Glutamatergic neuron (in vitro differentiated cells): ENCODE results near the gene EFCAB5. TPM values are rescaled to one million over a fixed set of nuclear protein-coding genes. Genes with fewer than 3 reads are reported as not detected.

ENCODE experiments used
- DNase-seq: peaks from one replicate; pipeline ENCODE4 v3.0.0; 2022
- H3K27ac Mint-ChIP-seq: one replicate; pipeline ENCODE4 v1.8.0; 2020; ENCODE audit warnings: mild to moderate bottlenecking, mixed read lengths, inconsistent platforms; ENCODE audit not compliant: unreplicated experiment
- H3K27me3 Mint-ChIP-seq: one replicate; pipeline ENCODE4 v1.8.0; 2020; ENCODE audit warnings: mild to moderate bottlenecking, moderate library complexity, mixed read lengths, inconsistent platforms; ENCODE audit not compliant: unreplicated experiment
- H3K36me3 Mint-ChIP-seq: one replicate; pipeline ENCODE4 v1.8.0; 2020; ENCODE audit warnings: mild to moderate bottlenecking, mixed read lengths, inconsistent platforms; ENCODE audit not compliant: unreplicated experiment
- H3K4me1 Mint-ChIP-seq: one replicate; pipeline ENCODE4 v1.8.0; 2020; ENCODE audit warnings: mild to moderate bottlenecking, low read depth, mixed read lengths, inconsistent platforms; ENCODE audit not compliant: unreplicated experiment
- H3K4me3 Mint-ChIP-seq: one replicate; pipeline ENCODE4 v1.8.0; 2020; ENCODE audit warnings: mild to moderate bottlenecking, mixed read lengths, inconsistent platforms; ENCODE audit not compliant: unreplicated experiment
- H3K9me3 Mint-ChIP-seq: one replicate; pipeline ENCODE4 v1.8.0; 2020; ENCODE audit warnings: mild to moderate bottlenecking, moderate library complexity, mixed read lengths, inconsistent platforms; ENCODE audit not compliant: unreplicated experiment
- microRNA-seq: library from miRNA; unstranded; fragments of <30 nt; microRNA quantifications from one replicate; pipeline ENCODE4, GENCODE V29; 2020; ENCODE audit not compliant: unreplicated experiment
- total RNA-seq: library from RNA; stranded (reverse); fragmentation: NEBNext Ultra II Directional; extraction: Animal tissue kit (Norgen Biotek cat#: 25700); gene quantifications from one replicate; pipeline ENCODE4 v1.2.1, GENCODE V29; 2021; ENCODE audit not compliant: unreplicated experiment
- TF ChIP-seq, protein P1 (sequence below): fragments of 200-600 bp; sonication (generic); IDR thresholded peaks from one replicate; pipeline ENCODE4 v1.5.0; 2021; ENCODE audit not compliant: partially characterized antibody, unreplicated experiment

Gene EFCAB5
- total RNA-seq, 1 donor from 2014 or later, result 0.69 TPM

- TF ChIP-seq, protein P1, sequence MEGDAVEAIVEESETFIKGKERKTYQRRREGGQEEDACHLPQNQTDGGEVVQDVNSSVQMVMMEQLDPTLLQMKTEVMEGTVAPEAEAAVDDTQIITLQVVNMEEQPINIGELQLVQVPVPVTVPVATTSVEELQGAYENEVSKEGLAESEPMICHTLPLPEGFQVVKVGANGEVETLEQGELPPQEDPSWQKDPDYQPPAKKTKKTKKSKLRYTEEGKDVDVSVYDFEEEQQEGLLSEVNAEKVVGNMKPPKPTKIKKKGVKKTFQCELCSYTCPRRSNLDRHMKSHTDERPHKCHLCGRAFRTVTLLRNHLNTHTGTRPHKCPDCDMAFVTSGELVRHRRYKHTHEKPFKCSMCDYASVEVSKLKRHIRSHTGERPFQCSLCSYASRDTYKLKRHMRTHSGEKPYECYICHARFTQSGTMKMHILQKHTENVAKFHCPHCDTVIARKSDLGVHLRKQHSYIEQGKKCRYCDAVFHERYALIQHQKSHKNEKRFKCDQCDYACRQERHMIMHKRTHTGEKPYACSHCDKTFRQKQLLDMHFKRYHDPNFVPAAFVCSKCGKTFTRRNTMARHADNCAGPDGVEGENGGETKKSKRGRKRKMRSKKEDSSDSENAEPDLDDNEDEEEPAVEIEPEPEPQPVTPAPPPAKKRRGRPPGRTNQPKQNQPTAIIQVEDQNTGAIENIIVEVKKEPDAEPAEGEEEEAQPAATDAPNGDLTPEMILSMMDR, result no peak
- no peaks in the 10 kb centered on the region for H3K27me3 Mint-ChIP-seq
- H3K36me3 Mint-ChIP-seq, result no peaks in the 10 kb centered on the region
- H3K4me1 Mint-ChIP-seq, result no peaks in the 10 kb centered on the region
- no peak overlapping the region for H3K27ac Mint-ChIP-seq
- no peak overlapping the region for H3K4me3 Mint-ChIP-seq
- no peak for DNase-seq
- H3K9me3 Mint-ChIP-seq, result peaks cover 2% of the 10 kb centered on the region
Measured at GRCh38 chr17:30151471-30151870, 210.0 kb downstream of the EFCAB5 start.

DNA sequence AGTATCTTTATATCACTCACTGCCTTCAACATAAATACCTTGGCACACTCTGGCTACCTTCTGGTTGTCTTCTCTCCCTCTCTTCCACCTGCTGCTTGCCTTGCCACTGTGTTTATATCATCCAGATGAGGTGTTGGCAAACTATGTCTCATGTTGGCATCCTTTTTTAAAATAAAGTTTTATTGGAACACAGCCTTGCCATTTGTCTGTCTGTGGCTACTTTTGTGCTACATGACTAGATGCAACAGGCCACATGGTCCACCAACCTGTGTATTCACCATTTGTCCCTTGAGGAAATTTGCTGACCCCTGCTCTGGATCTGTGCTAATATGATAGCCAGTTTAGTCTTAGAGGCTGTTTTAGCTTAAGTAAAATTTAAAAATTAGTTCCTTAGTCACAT, 212.0 kb downstream of the EFCAB5 start:
- no peak overlapping the region for H3K27ac Mint-ChIP-seq
- H3K36me3 Mint-ChIP-seq, result no peaks in the 10 kb centered on the region
- TF ChIP-seq, protein P1, result no peak
- no peaks in the 10 kb centered on the region for H3K27me3 Mint-ChIP-seq
- peaks cover 2% of the 10 kb centered on the region for H3K9me3 Mint-ChIP-seq
- DNase-seq, result no peak
- no peaks in the 10 kb centered on the region for H3K4me1 Mint-ChIP-seq
- H3K4me3 Mint-ChIP-seq, result no peak overlapping the region

- H3K9me3 Mint-ChIP-seq, result peaks cover 9% of the 10 kb centered on the region
- H3K4me1 Mint-ChIP-seq, result no peaks in the 10 kb centered on the region
- H3K4me3 Mint-ChIP-seq, result no peak overlapping the region
- H3K36me3 Mint-ChIP-seq, result peaks cover 15% of the 10 kb centered on the region
- H3K27ac Mint-ChIP-seq, result no peak overlapping the region
- H3K27me3 Mint-ChIP-seq, result no peaks in the 10 kb centered on the region
- TF ChIP-seq, protein P1, result no peak
- no peak for DNase-seq
Measured at GRCh38 chr17:30155389-30155788, 214.0 kb downstream of the EFCAB5 start.

Small RNA genes lying within 50 kb of the gene (microRNA-seq; reads per million reads assigned to microRNA genes)
- not detected for gene MIR423

Other genes starting within 250 kb of the EFCAB5 start
- 46.5 TPM for gene SSH2, start 11.4 kb upstream of the EFCAB5 start, total RNA-seq
- 18.2 TPM for gene NSRP1, start 175.2 kb downstream of the EFCAB5 start, total RNA-seq